K562 (cell line): Measurements from ENCODE around the gene PRR15L. TPM values are rescaled to one million over a fixed set of nuclear protein-coding genes. Genes with fewer than 3 reads are reported as not detected.

ENCODE experiments used
- RAD21 ChIP-seq, 2 experiments: fragments of 250-450 bp in 1 of 2; fragments of 450-650 bp in 1 of 2; sonication (Bioruptor Pico) in 1 of 2; formaldehyde crosslinking in 1 of 2; IDR thresholded peaks in 1 of 2; conservative IDR thresholded peaks in 1 of 2; 2 replicates each; pipeline versions ENCODE4 v1.4.0 to v1.8.0; 2020 to 2022; ENCODE audit warnings: mild to moderate bottlenecking in 2 of 2, moderate library complexity in 1 of 2
- XRCC5 ChIP-seq: fragments of 200-400 bp; formaldehyde crosslinking; IDR thresholded peaks from 2 replicates; pipeline ENCODE4 v1.6.1; 2017; ENCODE audit warnings: low read depth, mild to moderate bottlenecking, low read length
- polyA plus RNA-seq, 8 experiments: library from polyadenylated mRNA; depleted of rRNA in 4 of 8; stranded (reverse) in 5 of 8; unstranded in 3 of 8; fragments of >200 nt; fragmentation: Nextera tagmentation in 2 of 8; fragmentation: Illumina TruSeq in 1 of 8; extraction: Ambion mirVana in 2 of 8; extraction: Trizol in 1 of 8; gene quantifications; 2 replicates each; pipeline versions ENCODE4 v1.2.1 to v1.2.3, GENCODE V29; 2011 to 2014; ENCODE audit warnings: inconsistent platforms in 1 of 8, missing spikeins in 1 of 8
- total RNA-seq, 7 experiments: library from RNA; depleted of rRNA in 6 of 7; stranded (reverse); fragments of >200 nt in 6 of 7; fragmentation: Illumina TruSeq in 2 of 7; extraction: Trizol in 2 of 7; gene quantifications; 2 replicates each; pipeline versions ENCODE4 v1.2.1 to v1.2.3, GENCODE V29; 2011 to 2021; ENCODE audit warnings: low replicate concordance in 1 of 7
- TF ChIP-seq, protein P1 (sequence below): fragments of 450-650 bp; formaldehyde crosslinking; IDR thresholded peaks from 2 replicates; pipeline ENCODE4 v1.4.0; 2020; ENCODE audit warnings: mild to moderate bottlenecking, moderate library complexity
- TF ChIP-seq, protein P2 (sequence below): IDR thresholded peaks from 2 replicates; pipeline ENCODE4 v1.6.1; 2011; ENCODE audit warnings: borderline replicate concordance, low read depth, mild to moderate bottlenecking, moderate library complexity, low read length; ENCODE audit not compliant: insufficient read depth, poor library complexity, severe bottlenecking
- TF ChIP-seq, protein P3 (sequence below), 2 experiments: fragments of 450-650 bp; formaldehyde crosslinking in 1 of 2; IDR thresholded peaks; 2 replicates each; pipeline versions ENCODE4 v1.4.0 to v1.6.1; 2014 to 2020; ENCODE audit warnings: mild to moderate bottlenecking in 2 of 2, borderline replicate concordance in 1 of 2, low read depth in 1 of 2

Gene PRR15L
- total and polyA plus RNA-seq, 9 of the 15 experiments (the other 6 are each of a cell fraction or from before 2014, with no cell fraction given): 0.03 TPM; not detected in 8

DNA sequence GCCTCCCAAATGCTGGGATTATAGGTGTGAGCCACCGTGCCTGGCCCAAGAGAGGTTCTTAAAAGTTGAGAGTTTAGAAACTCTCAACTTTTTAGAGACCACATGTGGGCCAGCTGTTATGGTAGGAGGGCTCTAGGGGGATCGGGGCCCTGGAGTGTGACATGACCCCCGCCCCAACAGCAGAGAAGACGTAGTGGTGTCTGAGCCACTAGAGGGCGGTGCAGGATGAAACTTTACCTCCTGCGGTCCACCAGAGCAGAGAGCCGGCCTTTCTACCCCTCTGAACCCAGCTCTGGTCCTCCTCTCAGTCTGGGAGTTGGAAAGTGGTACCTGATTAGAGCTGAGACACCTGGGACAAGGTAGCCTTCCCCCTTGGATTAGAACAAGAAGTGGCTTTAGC is 20.6 kb upstream of the PRR15L start (continued):
- TF ChIP-seq, protein P1, sequence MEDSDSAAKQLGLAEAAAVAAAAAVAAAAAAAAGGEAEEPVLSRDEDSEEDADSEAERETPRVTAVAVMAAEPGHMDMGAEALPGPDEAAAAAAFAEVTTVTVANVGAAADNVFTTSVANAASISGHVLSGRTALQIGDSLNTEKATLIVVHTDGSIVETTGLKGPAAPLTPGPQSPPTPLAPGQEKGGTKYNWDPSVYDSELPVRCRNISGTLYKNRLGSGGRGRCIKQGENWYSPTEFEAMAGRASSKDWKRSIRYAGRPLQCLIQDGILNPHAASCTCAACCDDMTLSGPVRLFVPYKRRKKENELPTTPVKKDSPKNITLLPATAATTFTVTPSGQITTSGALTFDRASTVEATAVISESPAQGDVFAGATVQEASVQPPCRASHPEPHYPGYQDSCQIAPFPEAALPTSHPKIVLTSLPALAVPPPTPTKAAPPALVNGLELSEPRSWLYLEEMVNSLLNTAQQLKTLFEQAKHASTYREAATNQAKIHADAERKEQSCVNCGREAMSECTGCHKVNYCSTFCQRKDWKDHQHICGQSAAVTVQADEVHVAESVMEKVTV (CRISPR knock-in tag): peak; percentile 63; the same call in 1 of the 2 replicates
- TF ChIP-seq RAD21 (CRISPR knock-in tag; conservative IDR thresholded peaks at IDR 0.05 in 1 of 2, IDR thresholded peaks at IDR 0.05 in 1 of 2): peak; percentile 78 to 85
- TF ChIP-seq, protein P2, sequence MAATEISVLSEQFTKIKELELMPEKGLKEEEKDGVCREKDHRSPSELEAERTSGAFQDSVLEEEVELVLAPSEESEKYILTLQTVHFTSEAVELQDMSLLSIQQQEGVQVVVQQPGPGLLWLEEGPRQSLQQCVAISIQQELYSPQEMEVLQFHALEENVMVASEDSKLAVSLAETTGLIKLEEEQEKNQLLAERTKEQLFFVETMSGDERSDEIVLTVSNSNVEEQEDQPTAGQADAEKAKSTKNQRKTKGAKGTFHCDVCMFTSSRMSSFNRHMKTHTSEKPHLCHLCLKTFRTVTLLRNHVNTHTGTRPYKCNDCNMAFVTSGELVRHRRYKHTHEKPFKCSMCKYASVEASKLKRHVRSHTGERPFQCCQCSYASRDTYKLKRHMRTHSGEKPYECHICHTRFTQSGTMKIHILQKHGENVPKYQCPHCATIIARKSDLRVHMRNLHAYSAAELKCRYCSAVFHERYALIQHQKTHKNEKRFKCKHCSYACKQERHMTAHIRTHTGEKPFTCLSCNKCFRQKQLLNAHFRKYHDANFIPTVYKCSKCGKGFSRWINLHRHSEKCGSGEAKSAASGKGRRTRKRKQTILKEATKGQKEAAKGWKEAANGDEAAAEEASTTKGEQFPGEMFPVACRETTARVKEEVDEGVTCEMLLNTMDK: peak; percentile 59
- peak; percentile 91 for TF ChIP-seq XRCC5
- TF ChIP-seq, protein P3, sequence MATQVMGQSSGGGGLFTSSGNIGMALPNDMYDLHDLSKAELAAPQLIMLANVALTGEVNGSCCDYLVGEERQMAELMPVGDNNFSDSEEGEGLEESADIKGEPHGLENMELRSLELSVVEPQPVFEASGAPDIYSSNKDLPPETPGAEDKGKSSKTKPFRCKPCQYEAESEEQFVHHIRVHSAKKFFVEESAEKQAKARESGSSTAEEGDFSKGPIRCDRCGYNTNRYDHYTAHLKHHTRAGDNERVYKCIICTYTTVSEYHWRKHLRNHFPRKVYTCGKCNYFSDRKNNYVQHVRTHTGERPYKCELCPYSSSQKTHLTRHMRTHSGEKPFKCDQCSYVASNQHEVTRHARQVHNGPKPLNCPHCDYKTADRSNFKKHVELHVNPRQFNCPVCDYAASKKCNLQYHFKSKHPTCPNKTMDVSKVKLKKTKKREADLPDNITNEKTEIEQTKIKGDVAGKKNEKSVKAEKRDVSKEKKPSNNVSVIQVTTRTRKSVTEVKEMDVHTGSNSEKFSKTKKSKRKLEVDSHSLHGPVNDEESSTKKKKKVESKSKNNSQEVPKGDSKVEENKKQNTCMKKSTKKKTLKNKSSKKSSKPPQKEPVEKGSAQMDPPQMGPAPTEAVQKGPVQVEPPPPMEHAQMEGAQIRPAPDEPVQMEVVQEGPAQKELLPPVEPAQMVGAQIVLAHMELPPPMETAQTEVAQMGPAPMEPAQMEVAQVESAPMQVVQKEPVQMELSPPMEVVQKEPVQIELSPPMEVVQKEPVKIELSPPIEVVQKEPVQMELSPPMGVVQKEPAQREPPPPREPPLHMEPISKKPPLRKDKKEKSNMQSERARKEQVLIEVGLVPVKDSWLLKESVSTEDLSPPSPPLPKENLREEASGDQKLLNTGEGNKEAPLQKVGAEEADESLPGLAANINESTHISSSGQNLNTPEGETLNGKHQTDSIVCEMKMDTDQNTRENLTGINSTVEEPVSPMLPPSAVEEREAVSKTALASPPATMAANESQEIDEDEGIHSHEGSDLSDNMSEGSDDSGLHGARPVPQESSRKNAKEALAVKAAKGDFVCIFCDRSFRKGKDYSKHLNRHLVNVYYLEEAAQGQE (IDR thresholded peaks at IDR 0.05; ENCODE audit: borderline replicate concordance): peak; percentile 70
- TF ChIP-seq, protein P3 (CRISPR knock-in tag; IDR thresholded peaks at IDR 0.05; ENCODE audit: low read depth): no peak
